HepG2 (cell line): ENCODE measurements around the gene MRS2. TPM values are rescaled to one million over a fixed set of nuclear protein-coding genes. Genes with fewer than 3 reads are reported as not detected.

ENCODE experiments used
- ATAC-seq: fragments of 200-7000 bp; cut with Tn5 transposase; 3 replicates; pipeline ENCODE4 v1.9.1; 2020; ENCODE audit warnings: mild to moderate bottlenecking, moderate library complexity
- BruUV-seq: library from RNA; stranded (reverse); fragments of 400-500 nt; replicated peaks from 2 replicates; lab custom pipeline; 2021; lab: Mats Ljungman, UMichigan
- CTCF ChIA-PET: fragments of 300-600 bp; formaldehyde crosslinking; extraction: SDS; loops from one replicate; lab custom pipeline; 2021; ENCODE audit warnings: low total read pairs, inconsistent platforms, low intra/inter-chr PET ratio; lab: Yijun Ruan, JAX
- POLR2A ChIA-PET: fragments of 350-600 bp; sonication (Branson Sonifier 250); formaldehyde crosslinking; loops from one replicate; lab custom pipeline; 2020; ENCODE audit warnings: antibody characterized with exemption, inconsistent platforms; lab: Yijun Ruan, JAX
- DNase-seq: peaks from one replicate; pipeline ENCODE4 v3.0.0-alpha.2; 2015; ENCODE audit warnings: low spot score
- FAIRE-seq: peaks from 3 replicates; lab custom pipeline; 2011; peaks lifted over from hg19 to GRCh38; lab: Jason Lieb, UNC
- H2AFZ ChIP-seq: one replicate; pipeline ENCODE4 v1.6.1; 2011; ENCODE audit warnings: low read length, inconsistent platforms
- H3K27ac ChIP-seq: fragments of 300-600 bp; 3 replicates; pipeline ENCODE4 v1.8.0; 2011; ENCODE audit warnings: mixed run types, mild to moderate bottlenecking, mixed read lengths, low read length, inconsistent platforms; ENCODE audit not compliant: insufficient read depth; ENCODE audit errors: extremely low read length
- H3K27me3 ChIP-seq, 2 experiments: fragments of 200-600 bp in 1 of 2; 2 replicates in 1 of 2; 3 replicates in 1 of 2; pipeline versions ENCODE4 v1.6.0 to v1.8.0; 2011; ENCODE audit warnings: low read length in 2 of 2, mild to moderate bottlenecking in 2 of 2, moderate library complexity in 2 of 2, inconsistent platforms in 1 of 2; ENCODE audit not compliant: insufficient read depth in 2 of 2, control insufficient read depth in 1 of 2
- H3K36me3 ChIP-seq, 2 experiments: fragments of 200-600 bp in 1 of 2; replicated peaks in 1 of 2; 2 replicates in 1 of 2; 3 replicates in 1 of 2; pipeline versions ENCODE4 v1.5.1 to v1.8.0; 2011; ENCODE audit warnings: low read length in 2 of 2, inconsistent platforms in 1 of 2; ENCODE audit not compliant: insufficient read depth in 2 of 2, control insufficient read depth in 1 of 2
- H3K4me1 ChIP-seq: 2 replicates; pipeline ENCODE4 v1.5.1; 2012; ENCODE audit warnings: low read length, inconsistent platforms; ENCODE audit not compliant: insufficient read depth
- H3K4me2 ChIP-seq: 2 replicates; pipeline ENCODE4 v1.6.0; 2011; ENCODE audit warnings: low read depth, low read length, inconsistent platforms
- H3K4me3 ChIP-seq, 3 experiments: fragments of 200-600 bp in 1 of 3; sonication (generic), shearing (Covaris generic) in 1 of 3; replicated peaks in 1 of 3; 2 replicates each; pipeline ENCODE4 v1.5.1; 2011 to 2016; ENCODE audit warnings: low read length in 3 of 3, inconsistent platforms in 2 of 3, low read depth in 2 of 3, mild to moderate bottlenecking in 2 of 3, control low read depth in 1 of 3, mixed read lengths in 1 of 3; ENCODE audit not compliant: insufficient read depth in 1 of 3
- H3K79me2 ChIP-seq: one replicate; pipeline ENCODE4 v1.6.1; 2011; ENCODE audit warnings: low read length, inconsistent platforms; ENCODE audit not compliant: insufficient read depth
- H3K9ac ChIP-seq: 2 replicates; pipeline ENCODE4 v1.6.0; 2011; ENCODE audit warnings: mild to moderate bottlenecking, low read depth, low read length, inconsistent platforms; ENCODE audit not compliant: insufficient read depth
- H3K9me3 ChIP-seq: 2 replicates; pipeline ENCODE4 v1.5.1; 2012; ENCODE audit warnings: mild to moderate bottlenecking, low read length
- H4K20me1 ChIP-seq: 2 replicates; pipeline ENCODE4 v1.6.0; 2011; ENCODE audit warnings: inconsistent platforms, mild to moderate bottlenecking, low read length, moderate library complexity; ENCODE audit not compliant: insufficient read depth
- CTCF ChIP-seq: sonication (generic); formaldehyde crosslinking; IDR thresholded peaks from 2 replicates; pipeline ENCODE4 v1.5.0; 2020; ENCODE audit warnings: mild to moderate bottlenecking, missing genetic modification reagents, moderate library complexity
- ELF3 ChIP-seq: IDR thresholded peaks from 2 replicates; pipeline ENCODE4 v1.6.1; 2016; ENCODE audit warnings: missing genetic modification reagents, missing compliant biosample characterization
- HOXA5 ChIP-seq: sonication (generic); formaldehyde crosslinking; IDR thresholded peaks from 2 replicates; pipeline ENCODE4 v1.4.0; 2020; ENCODE audit warnings: missing genetic modification reagents
- MAFK ChIP-seq, 2 experiments: IDR thresholded peaks in 1 of 2; conservative IDR thresholded peaks in 1 of 2; 2 replicates each; pipeline ENCODE4 v1.6.1; 2011; ENCODE audit warnings: improper control_type of control experiment in 2 of 2, low read length in 2 of 2
- MIXL1 ChIP-seq: IDR thresholded peaks from 2 replicates; pipeline ENCODE4 v1.6.1; 2016
- RAD21 ChIP-seq: fragments of 450-650 bp; formaldehyde crosslinking; IDR thresholded peaks from 2 replicates; pipeline ENCODE4 v1.5.0; 2020; ENCODE audit warnings: mild to moderate bottlenecking
- SMC3 ChIP-seq: IDR thresholded peaks from 2 replicates; pipeline ENCODE4 v1.6.1; 2011; ENCODE audit warnings: low read length, improper control_type of control experiment
- STAG1 ChIP-seq: sonication (generic); formaldehyde crosslinking; IDR thresholded peaks from 2 replicates; pipeline ENCODE4 v1.4.0; 2020; ENCODE audit warnings: missing genetic modification reagents
- ZBTB33 ChIP-seq: sonication (generic); formaldehyde crosslinking; IDR thresholded peaks from 2 replicates; pipeline ENCODE4 v1.4.0; 2020; ENCODE audit warnings: missing genetic modification reagents
- WGBS: methylation state at CpG from one replicate; pipeline ENCODE4 v1.1.6; 2017; ENCODE audit warnings: low lambda C conversion rate; 5-methylcytosine and 5-hydroxymethylcytosine counted together
- in situ Hi-C: cut with HindIII; loops from 2 replicates; pipeline ENCODE4 v1.10.0; 2017; ENCODE audit warnings: low pct_unique_long_range_greater_than_20kb; ENCODE audit not compliant: extremely low pct_ligation_motif_present
- intact Hi-C: fragments of 100-400 bp; cut with micrococcal nuclease; formaldehyde crosslinking; loops from one replicate; pipeline ENCODE4 v1.10.0; 2022; ENCODE audit not compliant: unreplicated experiment
- polyA plus RNA-seq, 8 experiments: library from polyadenylated mRNA; depleted of rRNA in 3 of 8; stranded (reverse) in 7 of 8; unstranded in 1 of 8; fragments of >200 nt; fragmentation: Illumina TruSeq in 4 of 8; extraction: Trizol in 4 of 8; gene quantifications; 2 replicates each; pipeline versions ENCODE4 v1.2.1 to v1.2.3, GENCODE V29; 2011 to 2016; ENCODE audit warnings: low read depth in 4 of 8, missing spikeins in 1 of 8, mixed read lengths in 1 of 8; ENCODE audit not compliant: insufficient read depth in 1 of 8
- total RNA-seq, 5 experiments: library from RNA; depleted of rRNA; stranded (reverse); fragments of >200 nt; fragmentation: Illumina TruSeq; extraction: Trizol; gene quantifications; 2 replicates each; pipeline ENCODE4 v1.2.3, GENCODE V29; 2016; ENCODE audit warnings: low read depth in 1 of 5

Gene MRS2
- total and polyA plus RNA-seq, 2 of the 13 experiments (the other 11 are each of a cell fraction or from before 2014, with no cell fraction given) = 31.1 to 83.8 TPM

GRCh38 chr6:24431045-24431451 lies 28.3 kb downstream of the MRS2 start:
- peak; percentile 87 for FAIRE-seq
- no peak overlapping the region for H2AFZ ChIP-seq
- intact Hi-C loops (loop anchor here (1.0 to 2.0 kb wide), 5 partner anchors 64 to 640 kb away; partner anchors contain the start of gene ALDH5A1), in situ Hi-C loops (loop anchor here (5.0 to 10.0 kb wide), 2 partner anchors 91 to 264 kb away; no protein-coding TSS in a partner anchor)
- no peaks in the 10 kb centered on the region for H4K20me1 ChIP-seq
- no peaks in the 10 kb centered on the region for H3K27me3 ChIP-seq
- no peaks in the 10 kb centered on the region for H3K4me1 ChIP-seq
- H3K27ac ChIP-seq = no peak overlapping the region
- H3K9me3 ChIP-seq = no peaks in the 10 kb centered on the region
- TF ChIP-seq HOXA5 (CRISPR knock-in tag) (peak; percentile 37; the same call in 1 of the 2 replicates), STAG1 (CRISPR knock-in tag) (peak; percentile 79), ZBTB33 (CRISPR knock-in tag) (no peak), MAFK (conservative IDR thresholded peaks at IDR 0.05 in 1 of 2, IDR thresholded peaks at IDR 0.05 in 1 of 2; ENCODE audit: low read length in 2 of 2) (no peak), ELF3 (peak; percentile 58), MIXL1 (0 out of 2 replicates have a peak, but pooled peaks have one; percentile 27), CTCF (CRISPR knock-in tag) (peak; percentile 76), RAD21 (CRISPR knock-in tag) (peak; percentile 56; the same call in 1 of the 2 replicates), SMC3 (peak; percentile 60)
- H3K4me3 ChIP-seq = no peak overlapping the region
- no peaks in the 10 kb centered on the region for H3K79me2 ChIP-seq
- no peak overlapping the region for H3K9ac ChIP-seq
- H3K4me2 ChIP-seq = no peak overlapping the region
- POLR2A ChIA-PET = no interaction called here
- WGBS = 5% methylated on average over 1 of the region's 1 CpG
- H3K36me3 ChIP-seq = peaks cover 4 to 14% of the 10 kb centered on the region in 2 experiments
- CTCF ChIA-PET = interaction anchor here (0.7 to 2.4 kb wide), 4 partner anchors 89 to 148 kb away, joined by 3 to 27 read pairs (median 6); no protein-coding TSS in a partner anchor
- peak; percentile 65 for DNase-seq
- peak; percentile 82 for ATAC-seq
- no TSS peak for BruUV-seq
